Peyer's patch (tissue), 4 donors: ENCODE data around the gene DLGAP1. TPM values are rescaled to one million over a fixed set of nuclear protein-coding genes. Genes with fewer than 3 reads are reported as not detected.

ENCODE experiments used
- DNase-seq, 3 donors: peaks; one replicate each; pipeline ENCODE4 v3.0.0-alpha.2; 2017 to 2019
- H3K27ac ChIP-seq, 4 donors: fragments of 200-600 bp; sonication (generic); one replicate each; pipeline ENCODE4 v1.5.1; 2016 to 2019
- H3K27me3 ChIP-seq, 2 donors: fragments of 200-600 bp; sonication (generic); one replicate each; pipeline ENCODE4 v1.5.1; 2019
- H3K36me3 ChIP-seq, 3 donors: fragments of 200-600 bp; sonication (generic); one replicate each; pipeline ENCODE4 v1.5.1; 2016 to 2019
- H3K4me1 ChIP-seq, 4 donors: fragments of 200-600 bp; sonication (generic); one replicate each; pipeline ENCODE4 v1.5.1; 2016 to 2019
- H3K4me3 ChIP-seq, 4 donors: fragments of 200-600 bp; sonication (generic); 1 replicate in 3 of 4; 2 replicates in 1 of 4; pipeline ENCODE4 v1.5.1; 2016 to 2019; ENCODE audit warnings: mild to moderate bottlenecking in 1 of 4
- H3K9me3 ChIP-seq, 4 donors: fragments of 200-600 bp; sonication (generic); one replicate each; pipeline ENCODE4 v1.5.1; 2016 to 2019; ENCODE audit warnings: mild to moderate bottlenecking in 1 of 4
- POLR2A ChIP-seq, 2 donors: fragments of 450-650 bp; IDR thresholded peaks; one replicate each; pipeline ENCODE4 v1.5.1; 2017; ENCODE audit warnings: antibody characterized with exemption in 2 of 2, mild to moderate bottlenecking in 2 of 2, moderate library complexity in 2 of 2
- total RNA-seq, 4 donors: library from RNA; depleted of rRNA; stranded (reverse); fragments of >200 nt; gene quantifications; one replicate each; pipeline ENCODE4 v1.1.0, GENCODE V29; 2016
- TF ChIP-seq, protein P1 (sequence below), 6 experiments: fragments of 450-650 bp in 4 of 6; fragments of 200-600 bp in 2 of 6; sonication (generic) in 1 of 6; IDR thresholded peaks; one replicate each; pipeline ENCODE4 v1.5.1; 2017 to 2019; ENCODE audit warnings: antibody characterized with exemption in 6 of 6, mild to moderate bottlenecking in 3 of 6, moderate library complexity in 1 of 6

DLGAP1 gene
- total RNA-seq, 4 donors from 2014 or later: 0.53 to 4.1 (median 2.1) TPM

DNA sequence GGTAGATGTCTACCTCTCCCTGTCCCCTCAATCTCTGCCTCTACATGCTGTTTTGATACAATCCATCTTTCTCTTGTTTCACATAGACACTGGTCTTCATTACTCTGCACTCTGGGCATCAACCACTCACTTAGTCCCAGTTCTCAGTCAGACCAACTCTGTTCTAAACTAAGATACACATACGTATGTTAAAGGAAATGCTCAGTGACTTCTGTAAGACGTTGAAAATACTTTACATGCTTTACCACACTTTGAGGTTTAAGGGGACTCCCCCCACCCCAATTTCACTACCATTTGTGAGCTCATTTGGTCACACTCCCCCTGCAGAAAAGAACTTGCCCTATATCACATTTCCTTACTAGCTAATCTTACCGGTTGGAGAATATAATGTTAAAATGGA is 507.7 kb downstream of the DLGAP1 start:
- TF ChIP-seq, protein P1, sequence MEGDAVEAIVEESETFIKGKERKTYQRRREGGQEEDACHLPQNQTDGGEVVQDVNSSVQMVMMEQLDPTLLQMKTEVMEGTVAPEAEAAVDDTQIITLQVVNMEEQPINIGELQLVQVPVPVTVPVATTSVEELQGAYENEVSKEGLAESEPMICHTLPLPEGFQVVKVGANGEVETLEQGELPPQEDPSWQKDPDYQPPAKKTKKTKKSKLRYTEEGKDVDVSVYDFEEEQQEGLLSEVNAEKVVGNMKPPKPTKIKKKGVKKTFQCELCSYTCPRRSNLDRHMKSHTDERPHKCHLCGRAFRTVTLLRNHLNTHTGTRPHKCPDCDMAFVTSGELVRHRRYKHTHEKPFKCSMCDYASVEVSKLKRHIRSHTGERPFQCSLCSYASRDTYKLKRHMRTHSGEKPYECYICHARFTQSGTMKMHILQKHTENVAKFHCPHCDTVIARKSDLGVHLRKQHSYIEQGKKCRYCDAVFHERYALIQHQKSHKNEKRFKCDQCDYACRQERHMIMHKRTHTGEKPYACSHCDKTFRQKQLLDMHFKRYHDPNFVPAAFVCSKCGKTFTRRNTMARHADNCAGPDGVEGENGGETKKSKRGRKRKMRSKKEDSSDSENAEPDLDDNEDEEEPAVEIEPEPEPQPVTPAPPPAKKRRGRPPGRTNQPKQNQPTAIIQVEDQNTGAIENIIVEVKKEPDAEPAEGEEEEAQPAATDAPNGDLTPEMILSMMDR (IDR thresholded peaks at IDR 0.05): no peak
- no peak for TF ChIP-seq POLR2A (IDR thresholded peaks at IDR 0.05)
- DNase-seq: no peak
- Histone ChIP-seq H3K9me3 (no peaks in the 10 kb centered on the region), H3K27ac (no peak overlapping the region), H3K4me1 (no peaks in the 10 kb centered on the region), H3K27me3 (no peaks in the 10 kb centered on the region), H3K4me3 (no peak overlapping the region), H3K36me3 (no peaks in the 10 kb centered on the region)

DNA sequence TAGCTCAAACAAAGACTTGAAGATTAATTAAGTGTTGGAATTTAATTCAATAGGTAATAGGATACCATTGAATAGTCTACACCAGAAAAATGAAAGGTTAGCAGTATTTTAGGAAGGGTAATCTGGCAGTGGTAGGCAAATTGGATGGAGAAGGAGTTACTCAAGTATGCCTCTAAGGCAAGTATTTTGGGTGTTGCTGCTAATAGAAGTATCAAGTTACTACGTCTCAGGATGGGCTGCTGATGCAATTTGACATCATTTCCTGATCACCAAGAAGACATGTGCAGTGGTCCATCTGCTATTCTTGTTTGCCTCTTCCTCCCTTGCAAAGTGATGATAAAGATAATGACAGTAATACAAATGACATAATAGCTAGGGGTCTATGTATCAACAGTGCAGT is 519.8 kb downstream of the DLGAP1 start:
- DNase-seq: no peak
- H3K4me1 ChIP-seq: no peaks in the 10 kb centered on the region
- TF ChIP-seq, protein P1 (IDR thresholded peaks at IDR 0.05): no peak
- no peak for TF ChIP-seq POLR2A (IDR thresholded peaks at IDR 0.05)
- no peaks in the 10 kb centered on the region for H3K36me3 ChIP-seq
- H3K4me3 ChIP-seq: no peak overlapping the region
- H3K9me3 ChIP-seq: no peaks in the 10 kb centered on the region
- H3K27ac ChIP-seq: no peak overlapping the region
- H3K27me3 ChIP-seq: no peaks in the 10 kb centered on the region

DNA sequence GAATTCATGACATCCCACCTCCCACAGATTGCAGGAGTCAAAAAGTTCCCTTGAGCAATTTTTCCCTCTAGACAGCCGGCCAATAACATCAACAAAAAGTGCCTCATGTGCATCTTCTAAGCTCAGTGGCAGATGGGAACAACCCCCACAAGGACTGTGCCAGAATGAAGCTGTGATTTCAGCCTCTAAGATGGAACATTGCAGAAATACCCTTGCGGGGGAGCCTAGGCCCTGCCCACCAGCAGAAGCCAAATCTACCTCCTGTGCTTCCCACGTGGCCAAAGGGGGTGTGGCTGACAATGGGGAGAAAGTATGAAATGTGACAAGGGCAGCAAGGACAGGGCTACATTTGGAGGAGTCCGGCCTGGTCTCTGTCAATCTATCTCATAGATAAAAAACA is 522.8 kb downstream of the DLGAP1 start:
- Histone ChIP-seq H3K4me1 (no peaks in the 10 kb centered on the region), H3K4me3 (no peak overlapping the region), H3K36me3 (no peaks in the 10 kb centered on the region), H3K27ac (no peak overlapping the region), H3K9me3 (no peaks in the 10 kb centered on the region), H3K27me3 (no peaks in the 10 kb centered on the region)
- TF ChIP-seq POLR2A (IDR thresholded peaks at IDR 0.05): no peak
- TF ChIP-seq, protein P1 (IDR thresholded peaks at IDR 0.05): no peak
- no peak for DNase-seq

DNA sequence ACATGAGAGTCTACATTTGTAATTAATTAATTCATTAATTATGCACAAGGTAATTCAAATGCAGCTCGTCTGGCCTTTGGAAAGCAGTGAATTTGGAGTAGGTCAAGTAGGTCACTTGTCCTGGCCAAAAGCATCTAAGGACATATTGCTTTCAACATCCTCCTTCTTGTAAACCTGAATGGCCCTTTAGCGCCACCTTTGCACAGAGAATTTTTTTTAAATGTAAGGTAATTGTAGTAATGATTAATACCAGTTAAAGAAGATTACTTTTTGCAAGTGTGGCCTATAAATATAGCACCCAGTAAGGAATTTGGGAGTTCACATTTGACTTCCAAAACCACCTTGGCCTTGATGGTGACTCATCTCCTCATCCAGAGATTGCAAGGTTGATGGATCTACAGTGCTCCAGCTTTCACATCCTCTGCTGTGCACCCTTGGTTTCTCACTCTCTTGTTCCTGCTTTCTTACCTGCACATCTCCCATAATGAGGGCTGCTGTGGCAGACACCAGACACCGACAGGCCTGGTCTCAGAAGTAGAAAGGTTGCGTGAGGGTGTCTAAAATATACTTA is 523.5 kb downstream of the DLGAP1 start:
- Histone ChIP-seq H3K27me3 (no peaks in the 10 kb centered on the region), H3K36me3 (no peaks in the 10 kb centered on the region), H3K27ac (no peak overlapping the region), H3K4me1 (no peaks in the 10 kb centered on the region), H3K9me3 (no peaks in the 10 kb centered on the region), H3K4me3 (no peak overlapping the region)
- no peak for DNase-seq
- no peak for TF ChIP-seq POLR2A (IDR thresholded peaks at IDR 0.05)
- TF ChIP-seq, protein P1 (IDR thresholded peaks at IDR 0.05): no peak

DNA sequence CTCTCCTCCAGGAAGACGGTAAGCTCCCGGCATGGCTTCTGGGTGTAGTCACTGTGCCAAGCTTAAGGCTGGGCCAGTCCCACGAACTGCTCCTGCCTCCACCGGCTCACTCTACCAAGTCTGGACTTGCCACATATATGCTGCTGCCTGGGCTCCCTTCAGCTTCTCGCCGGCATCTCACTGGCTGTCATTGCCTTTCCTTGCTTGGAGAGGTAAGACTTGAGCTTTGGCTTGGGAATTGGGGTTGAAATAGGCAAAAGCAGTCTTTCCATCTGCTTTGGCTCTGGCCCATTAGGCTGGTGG is 524.1 kb downstream of the DLGAP1 start:
- no peak for TF ChIP-seq POLR2A (IDR thresholded peaks at IDR 0.05)
- H3K27ac ChIP-seq: no peak overlapping the region
- no peak for DNase-seq
- no peaks in the 10 kb centered on the region for H3K27me3 ChIP-seq
- no peaks in the 10 kb centered on the region for H3K36me3 ChIP-seq
- no peak overlapping the region for H3K4me3 ChIP-seq
- no peaks in the 10 kb centered on the region for H3K4me1 ChIP-seq
- no peaks in the 10 kb centered on the region for H3K9me3 ChIP-seq

DNA sequence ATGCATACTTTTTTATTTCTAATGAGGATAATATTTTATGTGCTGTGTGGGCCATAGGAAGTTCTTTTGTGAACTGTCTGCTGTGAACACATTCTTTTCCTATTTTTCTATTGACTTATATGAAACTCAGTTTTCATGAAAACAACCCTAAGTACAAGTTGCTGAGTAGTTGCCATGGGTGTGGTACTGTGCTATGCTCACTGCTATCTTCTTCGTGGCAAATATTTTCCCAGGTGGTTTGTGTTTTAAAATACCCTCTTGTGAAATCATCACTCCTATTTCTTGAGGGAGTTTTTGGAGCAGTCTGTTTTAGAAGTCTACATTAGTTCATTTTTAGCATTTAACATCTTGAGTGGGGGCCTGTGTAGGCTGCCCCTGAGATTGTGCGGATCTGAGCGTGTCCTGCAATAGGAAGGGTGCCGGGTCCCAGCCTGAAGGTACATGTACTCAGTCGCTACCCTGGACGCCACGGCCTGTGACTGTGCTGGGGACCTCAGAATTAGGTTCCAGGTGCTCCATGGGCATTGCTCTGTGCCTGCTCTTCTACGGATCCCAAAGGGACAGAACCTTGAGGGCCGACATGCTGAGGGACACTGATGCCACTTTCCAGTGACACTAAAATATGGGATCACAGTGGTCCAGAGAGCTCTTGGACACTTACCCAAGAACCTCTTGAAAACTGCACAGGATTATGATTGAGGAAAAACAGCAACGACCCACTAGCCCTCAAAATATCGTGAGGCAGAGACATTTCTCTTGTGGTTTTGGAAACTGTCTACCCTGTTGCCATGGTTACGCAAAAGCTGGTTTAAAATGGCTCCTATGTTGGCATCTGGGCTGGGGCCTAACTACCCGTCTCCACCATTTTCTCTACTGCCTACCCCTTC is 524.7 kb downstream of the DLGAP1 start:
- Histone ChIP-seq H3K36me3 (no peaks in the 10 kb centered on the region), H3K27me3 (no peaks in the 10 kb centered on the region), H3K9me3 (no peaks in the 10 kb centered on the region)

More for the DNA sequence above, 524.7 kb downstream of the DLGAP1 start:
- TF ChIP-seq POLR2A (IDR thresholded peaks at IDR 0.05): no peak
- TF ChIP-seq, protein P1 (IDR thresholded peaks at IDR 0.05): no peak
- H3K27ac ChIP-seq: no peak overlapping the region
- H3K4me1 ChIP-seq: no peaks in the 10 kb centered on the region
- DNase-seq: no peak
- no peak overlapping the region for H3K4me3 ChIP-seq
